Measurements from ENCODE around the gene CSTA. TPM values are rescaled to one million over a fixed set of nuclear protein-coding genes. Genes with fewer than 3 reads are reported as not detected.

The CSTA gene
- total RNA-seq, 6 donors from 2014 or later, result 6.0 to 40.5 (median 16.4) TPM

- DNase-seq (no peak), ATAC-seq (ENCODE audit: low FRiP score in 2 of 2) (no peak)
- Histone ChIP-seq H3K36me3 (no peaks in the 10 kb centered on the region), H3K4me1 (peaks cover 0 to 7% (median 3%) of the 10 kb centered on the region in 4 donors), H3K27ac (peak overlapping the region in 1 of 4 donors; percentile 51), H3K9me3 (no peaks in the 10 kb centered on the region), H3K27me3 (no peaks in the 10 kb centered on the region), H3K4me3 (no peak overlapping the region)
- TF ChIP-seq POLR2AphosphoS5 (IDR thresholded peaks at IDR 0.05) (no peak), CTCF (IDR thresholded peaks at IDR 0.05) (no peak), POLR2A (IDR thresholded peaks at IDR 0.05) (no peak), EP300 (IDR thresholded peaks at IDR 0.05) (no peak)
- WGBS, 2 donors, result 85 to 91% methylated on average over 4 of the region's 4 CpGs
Measured at GRCh38 chr3:122389892-122390291, 64.8 kb downstream of the CSTA start.

DNA sequence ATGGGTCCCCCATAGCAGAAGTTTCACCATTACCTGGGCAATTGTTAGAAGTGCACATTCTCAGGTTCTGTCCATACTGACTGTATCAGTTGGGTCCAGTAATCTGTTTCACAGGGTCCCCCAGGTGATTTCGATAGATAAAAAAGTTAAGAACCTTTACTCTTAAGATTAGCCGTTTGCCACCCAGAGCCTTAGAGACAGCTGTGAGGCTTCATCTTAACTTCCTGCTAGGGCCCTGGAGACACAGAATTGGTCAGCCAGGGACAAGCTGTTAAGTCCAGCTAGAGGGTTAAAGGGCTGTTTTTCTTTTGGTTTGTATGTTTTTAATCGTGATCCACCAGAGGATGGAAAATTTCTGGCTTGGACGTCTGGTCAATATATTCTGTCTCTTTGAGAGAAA is 65.6 kb downstream of the CSTA start:
- TF ChIP-seq CTCF (IDR thresholded peaks at IDR 0.05), result no peak
- TF ChIP-seq POLR2A (IDR thresholded peaks at IDR 0.05), result no peak
- no peak for TF ChIP-seq EP300 (IDR thresholded peaks at IDR 0.05)
- TF ChIP-seq POLR2AphosphoS5 (IDR thresholded peaks at IDR 0.05), result no peak
- Histone ChIP-seq H3K27me3 (no peaks in the 10 kb centered on the region), H3K36me3 (no peaks in the 10 kb centered on the region), H3K4me3 (no peak overlapping the region), H3K9me3 (no peaks in the 10 kb centered on the region), H3K27ac (peak overlapping the region in 1 of 4 donors; percentile 51), H3K4me1 (no peaks in the 10 kb centered on the region)
- DNase-seq (no peak), ATAC-seq (ENCODE audit: low FRiP score in 2 of 2) (no peak)
- 68 to 76% methylated on average over 4 of the region's 4 CpGs for WGBS, 2 donors

Other genes with a start within 250 kb of the CSTA start
- under 1 TPM in 1 of 6 donors, not detected in 5; 0.10 TPM for gene CASR, start 141.6 kb upstream of the CSTA start, total RNA-seq
- gene MIX23, start 58.0 kb downstream of the CSTA start, total RNA-seq, result 10 to 100 TPM; 15.5 to 24.7 (median 18.2) TPM
- gene FAM162A, start 58.9 kb downstream of the CSTA start, total RNA-seq, result 10 to 100 TPM in 5 of 6 donors, 1 to 10 TPM in 1; 4.2 to 29.0 (median 16.0) TPM
- 1 to 10 TPM; 2.0 to 8.4 (median 5.4) TPM for gene WDR5B, start 90.8 kb downstream of the CSTA start, total RNA-seq
- gene KPNA1, start 189.7 kb downstream of the CSTA start, total RNA-seq, result 100 to 1,000 TPM in 1 of 6 donors, 10 to 100 TPM in 5; 38.9 to 104 (median 43.4) TPM
- gene PARP9, start 239.1 kb downstream of the CSTA start, total RNA-seq, result 10 to 100 TPM; 49.2 to 70.8 (median 58.0) TPM
- gene DTX3L, start 239.1 kb downstream of the CSTA start, total RNA-seq, result 10 to 100 TPM; 24.3 to 66.4 (median 51.8) TPM